Measurements from ENCODE around the gene FAM3B. TPM values are rescaled to one million over a fixed set of nuclear protein-coding genes. Genes with fewer than 3 reads are reported as not detected.

Gene FAM3B
- total and polyA plus RNA-seq, 2 of the 4 experiments (the other 2 are of a cell fraction): not detected

- WGBS, 2 experiments (ENCODE audit: extremely low coverage in 2 of 2, insufficient read length in 1 of 2): no CpG with 5 or more reads among the region's 4 CpGs
These were observed 88.7 kb downstream of the FAM3B start for GRCh38 chr21:41405321-41405720.

More at GRCh38 chr21:41405321-41405720, 88.7 kb downstream of the FAM3B start:
- no peak overlapping the region for H3K9ac ChIP-seq (ENCODE audit: low read depth, low read length)
- H3K9me3 ChIP-seq (ENCODE audit: control insufficient read depth, insufficient read depth, low read length): no peaks in the 10 kb centered on the region
- no peaks in the 10 kb centered on the region for H3K4me1 ChIP-seq (ENCODE audit: control insufficient read depth, insufficient read depth, low read length)
- H4K8ac ChIP-seq (ENCODE audit: low read depth in 2 of 2, low read length in 2 of 2): no peak overlapping the region
- POLR2A ChIA-PET (ENCODE audit: unreplicated experiment): interaction anchor here (0.7 kb wide), 1 partner anchor 33 kb away, joined by 12 read pairs; no protein-coding TSS in a partner anchor
- H3K36me3 ChIP-seq (ENCODE audit: control insufficient read depth, insufficient read depth, low read length): no peaks in the 10 kb centered on the region
- no peak overlapping the region for H2AFZ ChIP-seq (replicated peaks; ENCODE audit: low read length, poor library complexity)
- H3K23ac ChIP-seq (ENCODE audit: low read depth, low read length): no peak overlapping the region
- H3K4me2 ChIP-seq (ENCODE audit: low read depth, low read length): no peak overlapping the region
- intact Hi-C loops (cut with micrococcal nuclease) (no loop called here), dilution Hi-C loops (cut with HindIII; ENCODE audit: low sequenced_read_pairs, unreplicated experiment) (no loop called here), in situ Hi-C loops (cut with MboI; ENCODE audit: low sequenced_read_pairs) (loop anchor here (10.0 kb wide), 1 partner anchor 109 kb away; no protein-coding TSS in a partner anchor)
- CTCF ChIA-PET: no interaction called here
- H2AK9ac ChIP-seq (replicated peaks; ENCODE audit: low read depth, low read length, poor library complexity): no peak overlapping the region
- TF ChIP-seq CHD1 (IDR thresholded peaks at IDR 0.05; ENCODE audit: low read depth, low read length) (no peak), CTCF (conservative IDR thresholded peaks at IDR 0.05; ENCODE audit: low read depth, low read length) (no peak), SMC3 (IDR thresholded peaks at IDR 0.05; ENCODE audit: low read depth, low read length) (no peak), BHLHE40 (IDR thresholded peaks at IDR 0.05; ENCODE audit: low read depth, low read length) (no peak), RAD21 (IDR thresholded peaks at IDR 0.05; ENCODE audit: low read length) (no peak), FOS (IDR thresholded peaks at IDR 0.05; ENCODE audit: low read depth, low read length) (no peak), MXI1 (IDR thresholded peaks at IDR 0.05; ENCODE audit: borderline replicate concordance, low read depth, low read length) (no peak), MAFK (IDR thresholded peaks at IDR 0.05; ENCODE audit: low read depth, low read length) (no peak), MAZ (IDR thresholded peaks at IDR 0.05; ENCODE audit: borderline replicate concordance, low read depth, low read length) (no peak), ELK1 (IDR thresholded peaks at IDR 0.05; ENCODE audit: borderline replicate concordance, low read depth, low read length) (no peak), RFX5 (IDR thresholded peaks at IDR 0.05; ENCODE audit: low read depth, low read length) (no peak), CEBPB (IDR thresholded peaks at IDR 0.05; ENCODE audit: low read depth, low read length) (no peak), RCOR1 (IDR thresholded peaks at IDR 0.05; ENCODE audit: insufficient replicate concordance, low read length) (no peak), POLR2A (IDR thresholded peaks at IDR 0.05; ENCODE audit: low read depth, low read length) (no peak)
- no peak overlapping the region for H2BK15ac ChIP-seq (ENCODE audit: low read depth, low read length)
- no peak overlapping the region for H4K5ac ChIP-seq (ENCODE audit: low read depth, low read length)
- H4K20me1 ChIP-seq (ENCODE audit: insufficient read depth, low read length): no peaks in the 10 kb centered on the region
- no peak overlapping the region for H3K4ac ChIP-seq (ENCODE audit: low read depth, low read length)
- no peak overlapping the region for H3K18ac ChIP-seq (ENCODE audit: low read depth, low read length)
- no peak overlapping the region for H3K27ac ChIP-seq (ENCODE audit: insufficient read depth, low read length)
- no peak overlapping the region for H3K56ac ChIP-seq (ENCODE audit: extremely low read depth, insufficient read depth, low read length)
- H2BK120ac ChIP-seq (ENCODE audit: low read depth, low read length): no peak overlapping the region
- H3K79me1 ChIP-seq (ENCODE audit: low read depth in 1 of 2, low read length in 2 of 2): no peaks in the 10 kb centered on the region
- H3K14ac ChIP-seq (replicated peaks; ENCODE audit: low read depth, low read length): no peak overlapping the region
- ATAC-seq (ENCODE audit: low read depth) (no peak), DNase-seq (no peak)
- no peaks in the 10 kb centered on the region for H3K9me1 ChIP-seq (ENCODE audit: insufficient read depth, low read length)
- no peak overlapping the region for H2BK20ac ChIP-seq (ENCODE audit: low read depth, low read length)
- H3K4me3 ChIP-seq (ENCODE audit: insufficient read depth, low read depth, low read length): no peak overlapping the region
- peaks cover 1% of the 10 kb centered on the region for H3K27me3 ChIP-seq (ENCODE audit: control insufficient read depth, insufficient read depth, low read length)
- H4K91ac ChIP-seq (ENCODE audit: insufficient read depth, low read depth, low read length): no peak overlapping the region
- H2BK5ac ChIP-seq (ENCODE audit: low read depth, low read length, poor library complexity, severe bottlenecking): no peak overlapping the region
- no TSS peak for BruUV-seq (replicated peaks)
- H2AK5ac ChIP-seq (ENCODE audit: low read depth, low read length): no peak overlapping the region

Data from IMR-90 (cell line).